Fibroblast of villous mesenchyme (primary cell): Measurements from ENCODE around the gene DRP2. TPM values are rescaled to one million over a fixed set of nuclear protein-coding genes. Genes with fewer than 3 reads are reported as not detected.
"Not testable (repeated sequence)": the region's sequence is repeated elsewhere in the genome, so short reads cannot be mapped to it uniquely, and the experiment has no call there.

Source experiments
- DNase-seq: peaks from one replicate; pipeline ENCODE4 v3.0.0-alpha.2; 2010; ENCODE audit warnings: low read depth
- H3K4me3 ChIP-seq: 2 replicates; pipeline ENCODE4 v1.5.1; 2011; ENCODE audit warnings: low read depth, mild to moderate bottlenecking, low read length
- total RNA-seq: library from RNA; depleted of rRNA; stranded (reverse); fragments of >200 nt; gene quantifications from 2 replicates; pipeline ENCODE4 v1.2.3, GENCODE V29; 2012
- TF ChIP-seq, protein P1 (sequence below): IDR thresholded peaks from 2 replicates; pipeline ENCODE4 v1.5.1; 2012; ENCODE audit warnings: low read depth, mild to moderate bottlenecking, low read length; ENCODE audit not compliant: insufficient read depth

DRP2 gene
- total RNA-seq, 1 donor = 2.6 TPM

DNA sequence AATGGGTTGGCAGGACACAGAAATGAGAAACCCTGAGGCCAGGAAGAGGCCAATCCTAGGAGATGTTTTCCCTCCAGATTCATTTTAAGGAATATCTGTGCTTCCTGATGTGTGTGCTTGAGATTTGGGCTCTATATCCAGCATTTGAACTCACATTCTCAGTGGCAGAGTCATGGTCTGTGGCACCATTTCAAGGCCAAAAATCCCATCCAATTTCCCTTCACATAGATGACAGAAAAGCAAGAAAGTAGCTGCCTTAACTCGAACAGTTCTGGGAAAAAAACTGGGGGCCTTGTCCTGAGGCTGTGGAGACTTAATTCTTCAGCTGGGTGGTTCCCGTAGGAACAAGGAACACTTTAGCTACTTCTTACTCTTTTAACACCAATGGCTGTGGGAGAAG is 44.2 kb downstream of the DRP2 start:
- TF ChIP-seq, protein P1, sequence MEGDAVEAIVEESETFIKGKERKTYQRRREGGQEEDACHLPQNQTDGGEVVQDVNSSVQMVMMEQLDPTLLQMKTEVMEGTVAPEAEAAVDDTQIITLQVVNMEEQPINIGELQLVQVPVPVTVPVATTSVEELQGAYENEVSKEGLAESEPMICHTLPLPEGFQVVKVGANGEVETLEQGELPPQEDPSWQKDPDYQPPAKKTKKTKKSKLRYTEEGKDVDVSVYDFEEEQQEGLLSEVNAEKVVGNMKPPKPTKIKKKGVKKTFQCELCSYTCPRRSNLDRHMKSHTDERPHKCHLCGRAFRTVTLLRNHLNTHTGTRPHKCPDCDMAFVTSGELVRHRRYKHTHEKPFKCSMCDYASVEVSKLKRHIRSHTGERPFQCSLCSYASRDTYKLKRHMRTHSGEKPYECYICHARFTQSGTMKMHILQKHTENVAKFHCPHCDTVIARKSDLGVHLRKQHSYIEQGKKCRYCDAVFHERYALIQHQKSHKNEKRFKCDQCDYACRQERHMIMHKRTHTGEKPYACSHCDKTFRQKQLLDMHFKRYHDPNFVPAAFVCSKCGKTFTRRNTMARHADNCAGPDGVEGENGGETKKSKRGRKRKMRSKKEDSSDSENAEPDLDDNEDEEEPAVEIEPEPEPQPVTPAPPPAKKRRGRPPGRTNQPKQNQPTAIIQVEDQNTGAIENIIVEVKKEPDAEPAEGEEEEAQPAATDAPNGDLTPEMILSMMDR = no peak
- no peak overlapping the region for H3K4me3 ChIP-seq
- no peak for DNase-seq

DNA sequence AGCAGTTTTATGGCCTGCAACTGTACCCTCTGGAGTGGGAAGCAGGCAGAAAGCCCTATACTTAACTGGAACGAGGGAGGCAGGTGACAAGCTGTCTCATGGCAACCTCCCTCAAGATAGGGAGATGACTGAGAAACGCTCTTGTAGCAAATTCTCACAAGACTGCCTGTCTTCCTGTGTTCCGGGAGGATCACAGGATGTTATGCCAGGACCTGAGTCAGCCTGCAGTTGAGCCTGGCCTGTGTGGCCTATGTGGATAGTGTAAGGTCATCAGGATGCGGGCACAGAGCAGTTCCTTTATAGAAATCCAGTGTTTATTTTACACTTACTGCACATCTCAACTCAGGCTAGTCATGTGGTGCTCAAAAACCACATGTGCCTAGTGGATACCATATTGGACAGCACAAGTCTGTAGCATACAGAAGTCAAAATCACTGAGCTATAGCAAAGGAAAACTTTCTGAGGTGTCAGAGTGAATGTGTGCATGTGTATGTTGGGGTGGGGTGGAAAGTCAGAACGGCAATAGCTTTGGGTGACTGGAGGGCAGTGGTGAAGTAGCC is 46.4 kb downstream of the DRP2 start:
- TF ChIP-seq, protein P1 = no peak
- DNase-seq = peak; percentile 59
- H3K4me3 ChIP-seq = no peak overlapping the region

DNA sequence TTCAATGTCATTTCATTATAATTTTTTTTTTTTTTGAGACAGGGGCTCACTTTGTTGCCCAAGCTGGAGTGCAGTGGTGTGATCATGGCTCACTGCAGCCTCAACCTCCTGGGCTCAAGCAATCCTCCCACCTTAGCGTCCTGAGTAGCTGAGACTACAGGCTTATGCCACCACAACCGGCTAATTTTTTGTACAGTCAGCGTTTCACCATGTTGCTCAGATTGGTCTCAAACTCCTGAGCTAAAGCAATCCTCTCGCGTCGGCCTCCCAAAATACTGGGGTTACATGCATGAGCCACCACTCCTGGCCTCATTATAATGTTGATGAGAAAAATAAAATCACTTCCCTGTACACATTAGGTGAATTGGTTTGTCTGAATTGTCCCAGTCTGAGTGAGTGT is 54.6 kb downstream of the DRP2 start:
- TF ChIP-seq, protein P1 = no peak
- no peak overlapping the region for H3K4me3 ChIP-seq
- DNase-seq = no peak

DNA sequence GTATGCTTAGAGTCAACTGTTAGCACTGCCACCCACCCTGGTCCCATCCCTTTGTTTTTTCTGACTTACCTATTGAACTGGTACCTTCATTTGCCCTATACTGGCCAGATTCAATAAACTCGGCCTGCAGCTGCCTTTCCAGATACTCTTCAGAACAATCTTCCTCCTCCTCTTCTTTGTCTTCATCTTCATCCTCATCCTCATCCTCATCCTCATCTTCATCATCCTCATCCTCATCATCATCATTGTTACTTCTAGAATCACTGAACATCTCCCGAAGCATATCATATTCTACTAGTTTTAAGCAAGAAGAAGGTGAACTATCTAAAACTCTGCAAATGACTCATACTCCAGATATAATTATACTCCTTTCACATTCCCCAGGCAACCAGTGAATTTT is 56.7 kb downstream of the DRP2 start:
- DNase-seq = no peak
- TF ChIP-seq, protein P1 = no peak
- H3K4me3 ChIP-seq = no peak overlapping the region

DNA sequence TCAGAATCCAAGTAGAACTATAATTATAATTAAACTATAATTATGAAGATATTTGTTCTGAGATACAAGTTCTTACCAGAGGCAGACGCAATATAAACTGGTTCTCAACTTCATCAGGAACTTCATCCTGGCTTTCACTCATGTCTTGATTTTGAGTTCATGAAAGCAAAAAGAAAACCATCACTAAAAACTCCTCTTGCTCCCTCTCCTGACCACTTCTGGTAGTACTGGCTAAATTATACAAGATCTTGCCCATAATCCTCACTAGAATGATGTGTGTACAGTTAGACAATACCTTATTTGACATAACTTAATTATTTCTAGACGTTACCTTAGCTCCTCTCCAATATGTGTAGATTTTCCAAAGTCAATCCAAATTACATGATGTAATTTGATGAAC is 67.8 kb downstream of the DRP2 start:
- no peak overlapping the region for H3K4me3 ChIP-seq

DNA sequence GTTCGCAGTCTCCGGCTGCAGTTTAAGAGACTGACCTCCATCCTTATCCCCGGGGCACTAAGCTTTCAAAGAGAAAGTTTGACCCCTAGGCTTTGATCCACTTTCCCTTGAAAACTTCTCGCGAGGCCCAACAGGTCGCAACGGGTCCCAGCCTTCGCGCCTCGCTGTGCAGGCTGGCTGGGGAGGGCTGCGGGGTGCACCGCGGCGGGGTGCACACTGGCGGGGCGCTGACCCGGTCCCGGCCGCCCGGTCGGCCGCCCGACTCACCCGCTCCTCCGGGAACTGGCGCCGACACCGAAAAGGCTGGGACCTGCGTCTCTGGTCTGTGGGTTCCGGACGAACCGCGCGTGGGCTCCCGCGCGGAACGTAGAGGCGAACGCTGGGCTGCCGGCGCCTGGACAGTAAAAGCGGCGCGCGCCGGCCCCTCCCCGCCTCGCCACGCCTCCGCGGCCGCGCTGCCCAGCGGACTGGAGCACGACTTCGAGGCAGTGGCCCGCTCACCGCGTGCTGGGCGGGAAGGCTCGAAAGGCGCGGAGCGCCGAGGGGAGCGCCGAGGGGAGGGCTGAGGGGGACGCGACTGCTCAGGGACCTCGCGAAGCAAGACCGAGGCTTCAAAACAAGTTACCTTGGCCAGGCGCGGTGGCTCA is 71.5 kb downstream of the DRP2 start, which contains the start of gene TAF7L:
TAF7L (minus strand) TSS at position 378 of the 647 bp plus-strand sequence. CDS start 3,791 bp downstream, outside the sequence.
- DNase-seq = no peak
- H3K4me3 ChIP-seq = peak within 1 kb of the TSS; percentile 17
- TF ChIP-seq, protein P1 = no peak

More for the DNA sequence above, 67.8 kb downstream of the DRP2 start:
- TF ChIP-seq, protein P1 = peak; percentile 60
- peak; percentile 41 for DNase-seq

DNA sequence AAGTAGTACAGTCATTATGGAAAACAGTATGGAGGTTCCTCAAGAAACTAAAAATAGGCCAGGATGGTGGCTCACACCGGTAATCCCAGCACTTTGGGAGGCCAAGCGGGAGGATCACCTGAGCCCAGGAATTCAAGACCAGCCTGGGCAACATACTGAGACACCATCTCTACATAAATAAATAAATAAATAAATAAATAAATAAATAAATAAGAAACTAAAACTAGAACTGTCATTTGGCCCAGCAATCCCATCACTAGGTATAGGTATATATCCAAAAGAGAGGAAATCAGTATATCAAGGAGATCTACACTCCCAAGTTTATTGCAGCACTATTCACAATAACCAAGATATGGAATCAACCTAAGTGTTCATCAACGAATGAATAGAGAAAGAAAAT is 76.0 kb downstream of the DRP2 start:
- not testable (repeated sequence) for H3K4me3 ChIP-seq, DNase-seq
